ENCODE results near the gene SCAI.
"Not testable (repeated sequence)": the region's sequence is repeated elsewhere in the genome, so short reads cannot be mapped to it uniquely, and the experiment has no call there.

SCAI gene

DNA sequence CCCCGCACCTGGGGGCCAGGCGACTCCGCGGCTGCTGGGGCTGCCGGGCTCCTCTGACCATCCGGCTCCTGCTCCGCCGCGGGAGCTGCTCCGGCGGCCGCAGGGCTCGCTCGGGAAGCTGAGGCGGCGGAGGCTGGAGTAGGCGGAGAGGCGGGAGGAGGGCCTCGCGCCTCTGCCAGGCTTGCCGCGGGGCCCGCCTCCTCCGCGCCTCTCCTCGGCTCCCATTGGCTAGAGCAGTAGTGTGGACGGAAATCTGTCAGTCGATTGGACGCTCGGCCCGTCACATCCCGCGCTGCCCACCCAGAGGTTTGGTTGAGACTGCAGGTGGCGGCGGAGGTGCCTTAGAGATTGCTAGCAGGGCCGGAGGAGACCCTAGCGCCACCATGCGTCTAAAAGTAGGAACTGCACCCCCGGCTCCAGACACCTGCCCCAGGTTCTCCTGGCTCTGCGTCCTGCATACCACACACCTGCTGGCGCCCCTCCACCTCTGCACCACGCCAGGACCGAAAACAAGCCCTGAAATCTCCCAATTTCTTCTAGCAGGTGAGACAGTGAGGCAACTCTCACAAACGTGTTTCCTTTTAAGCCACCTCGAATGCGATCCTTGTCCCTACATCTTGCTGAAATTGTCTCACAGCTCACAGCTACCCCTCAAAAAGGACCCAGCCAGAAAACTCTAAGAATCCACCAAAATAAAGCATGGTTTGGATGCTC is at the start of gene SCAI:
Gene SCAI, minus strand, starts transcription at position 152 of the 714 bp plus-strand sequence. Its CDS starts 91 bp downstream, at position 61.
- peak; percentile 98 for DNase-seq

DNA sequence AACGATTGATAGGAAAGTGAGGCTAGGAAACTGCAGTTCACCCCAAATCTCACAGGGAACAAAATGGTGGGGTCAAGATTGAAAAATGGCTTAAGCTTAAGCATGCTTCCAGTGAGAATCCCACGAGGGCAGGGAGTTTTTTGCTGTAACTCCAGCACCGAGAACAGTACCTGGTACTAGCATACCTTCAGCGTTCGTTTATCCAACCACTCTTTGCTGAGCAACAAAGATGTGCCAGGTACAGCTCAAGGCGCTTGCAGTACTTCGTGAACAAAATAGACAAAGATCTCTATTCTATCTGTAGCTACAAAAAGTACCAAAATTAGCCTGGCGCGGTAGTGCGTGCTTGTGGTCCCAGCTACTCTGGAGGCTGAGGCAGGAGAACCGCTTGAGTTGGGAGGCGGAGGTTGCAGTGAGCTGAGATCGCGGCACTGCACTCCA is 47.1 kb upstream of the SCAI start:
- DNase-seq = no peak

DNA sequence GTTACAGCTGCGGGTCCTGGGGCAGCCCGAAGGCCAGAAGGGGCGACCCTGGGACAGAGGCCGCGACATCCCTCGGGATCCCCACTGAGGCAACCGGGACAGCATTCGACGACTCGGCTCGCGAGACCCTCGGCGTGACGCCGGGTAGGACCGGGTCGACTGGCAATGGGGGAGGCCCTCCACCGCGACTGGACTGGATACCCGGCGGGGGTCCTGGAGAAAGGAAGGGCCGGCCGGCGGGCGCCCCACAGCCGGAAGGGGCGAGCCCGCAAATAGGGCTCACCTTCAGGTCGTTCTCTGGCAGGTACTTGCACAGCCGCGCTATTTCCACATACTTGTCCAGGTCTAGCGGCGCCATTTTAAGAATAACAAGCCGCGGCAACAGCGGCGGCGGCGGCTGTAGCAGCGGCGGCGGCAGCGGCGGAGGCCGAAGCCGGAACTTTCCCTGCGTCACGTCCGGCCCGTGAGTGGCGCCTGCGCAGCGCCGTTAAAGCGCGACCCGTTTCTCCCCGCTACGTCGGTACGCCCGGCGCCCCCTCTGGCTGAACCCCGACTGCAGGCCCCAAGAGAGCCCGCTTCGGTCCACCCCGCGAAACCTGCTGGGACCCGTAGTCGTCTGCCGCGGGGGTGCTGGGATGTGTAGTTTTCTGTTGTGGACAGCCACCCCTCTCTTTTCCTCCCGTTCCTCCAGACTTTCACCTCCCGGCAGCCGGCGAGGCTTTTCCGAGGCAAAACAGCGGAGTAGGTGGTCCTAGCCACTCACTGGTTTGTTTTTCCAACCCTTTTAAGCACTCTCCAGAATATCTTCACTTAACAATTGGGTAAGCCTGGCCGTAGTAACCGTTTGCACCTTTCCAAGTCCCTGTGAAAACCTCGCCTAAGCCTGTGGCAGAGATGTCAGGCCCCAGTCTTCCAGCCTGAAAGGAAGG is 46.3 kb upstream of the SCAI start, which contains the start of gene PPP6C:
Gene PPP6C, minus strand, starts transcription at position 443 of the 929 bp plus-strand sequence. Its CDS starts 85 bp downstream, at position 358.
- peak; percentile 93 for DNase-seq

DNA sequence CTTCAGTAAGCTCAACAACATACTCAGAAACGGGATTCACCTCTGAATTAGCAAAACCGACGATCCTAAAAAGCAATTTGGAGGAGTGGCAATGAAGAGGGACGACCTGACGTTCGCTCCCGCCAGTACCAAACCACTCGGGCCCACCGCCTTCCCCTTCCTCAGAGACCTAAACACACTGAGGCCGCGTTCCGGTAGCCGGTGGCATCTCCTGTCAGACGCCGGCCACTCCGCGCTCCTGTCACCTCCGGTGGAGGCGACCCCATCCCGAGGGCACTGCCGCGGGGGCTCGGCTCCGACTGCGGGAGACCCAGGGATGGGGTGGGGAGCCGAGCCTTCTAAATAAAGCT is 45.7 kb upstream of the SCAI start:
- DNase-seq = no peak

DNA sequence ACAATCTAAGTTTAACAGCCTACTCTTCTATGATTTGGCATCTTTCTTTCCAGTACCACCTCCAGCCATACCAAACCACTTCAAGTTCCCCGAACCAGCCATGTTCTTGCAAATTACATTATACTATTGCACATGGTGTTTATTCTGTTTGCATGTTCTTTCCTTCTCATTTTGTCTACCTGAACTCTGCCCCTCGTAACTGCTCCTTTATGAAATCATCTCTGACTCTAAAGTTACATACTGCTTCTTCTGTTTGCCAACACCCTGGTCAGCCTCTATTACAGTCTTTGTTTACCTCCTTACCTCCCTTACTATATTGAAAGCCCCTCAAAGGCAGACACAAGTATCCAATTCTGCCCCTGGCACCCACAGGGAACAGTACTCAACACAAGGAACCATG is 40.2 kb upstream of the SCAI start:
- DNase-seq = no peak

DNA sequence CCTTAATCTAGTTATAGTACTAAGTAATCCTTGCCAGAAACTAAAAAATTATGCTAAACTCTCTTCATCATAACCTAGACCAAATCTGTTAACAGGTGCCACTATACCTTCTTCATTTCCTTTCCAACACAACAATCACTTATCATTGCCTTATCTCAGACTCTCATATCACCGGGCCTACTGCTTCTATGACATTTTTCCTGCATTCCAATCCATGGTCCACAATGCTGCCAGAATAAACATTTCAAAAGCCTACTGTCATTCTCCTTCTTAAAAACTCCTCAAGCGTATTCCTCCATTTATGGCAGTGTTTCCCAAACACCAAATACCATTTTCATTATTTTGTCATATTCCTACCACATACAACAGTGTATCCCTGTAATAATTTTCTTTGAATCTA is 39.7 kb upstream of the SCAI start:
- DNase-seq = no peak

DNA sequence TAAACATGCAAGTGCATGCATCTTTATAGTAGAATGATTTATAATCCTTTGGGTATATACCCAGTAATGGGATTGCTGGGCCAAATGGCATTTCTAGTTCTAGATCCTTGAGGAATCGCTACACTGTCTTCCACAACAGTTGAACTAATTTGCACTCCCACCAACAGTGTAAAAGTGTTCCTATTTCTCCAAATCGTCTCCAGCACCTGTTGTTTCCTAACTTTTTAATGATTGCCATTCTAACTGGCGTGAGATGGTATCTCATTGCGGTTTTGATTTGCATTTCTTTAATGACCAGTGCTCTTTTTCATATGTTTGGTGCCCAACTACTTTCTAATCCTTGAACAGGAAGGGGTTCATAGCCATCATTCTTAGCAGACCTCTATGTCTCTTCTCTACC is 38.4 kb upstream of the SCAI start:
- not testable (repeated sequence) for DNase-seq

DNA sequence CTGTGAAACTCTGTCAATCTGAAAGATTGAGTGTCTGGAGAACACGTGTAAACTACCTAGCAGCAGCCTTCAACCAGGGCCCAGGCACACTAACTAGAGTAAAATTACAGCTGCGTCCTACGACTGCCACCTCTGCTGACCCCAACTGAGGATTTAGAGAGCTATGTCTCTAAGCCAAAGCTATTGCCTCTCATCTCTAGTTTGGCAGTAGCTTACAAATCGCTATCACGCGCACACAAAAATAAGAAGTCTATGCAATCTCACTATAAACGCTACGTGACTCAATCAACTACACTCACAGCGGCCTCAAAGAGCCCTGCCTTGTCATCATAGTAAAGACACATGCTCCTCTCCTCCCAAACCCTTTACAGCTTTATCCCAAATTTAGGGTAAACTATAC is 37.5 kb upstream of the SCAI start:
- no peak for DNase-seq

DNA sequence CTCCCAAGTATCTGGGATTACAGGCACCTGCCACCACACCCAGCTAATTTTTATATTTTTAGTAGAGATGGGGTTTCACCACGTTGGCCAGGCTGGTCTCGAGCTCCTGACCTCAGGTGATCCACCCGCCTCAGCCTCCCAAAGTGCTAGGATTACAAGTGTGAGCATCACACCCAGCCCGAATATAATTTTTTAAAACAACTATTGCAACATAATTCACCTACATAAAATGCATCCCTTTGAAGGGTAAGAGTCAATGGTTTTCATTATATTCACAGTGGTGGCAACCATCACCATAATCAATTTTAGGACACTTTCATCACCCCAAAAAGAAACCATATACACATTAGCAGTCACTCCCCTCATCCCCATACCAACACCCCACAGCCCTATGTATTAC is 36.4 kb upstream of the SCAI start:
- not testable (repeated sequence) for DNase-seq

DNA sequence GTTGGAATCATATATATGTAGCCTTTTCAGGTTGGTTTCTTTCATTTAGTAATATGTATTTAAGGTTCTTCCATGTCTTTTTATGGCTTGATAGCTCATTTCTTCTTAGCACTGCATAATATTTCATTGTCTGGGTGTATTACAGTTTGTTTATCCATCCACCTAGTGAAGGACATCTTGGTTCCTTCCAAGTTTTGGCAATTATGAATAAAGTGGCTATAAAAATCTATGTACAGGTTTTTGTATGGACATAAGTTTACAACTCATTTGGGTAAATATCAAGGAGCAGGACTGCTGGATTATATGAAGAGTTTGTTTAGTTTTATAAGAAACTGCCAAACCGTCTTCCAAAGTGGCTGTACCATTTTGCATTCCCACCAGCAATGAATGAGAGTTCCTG is 34.6 kb upstream of the SCAI start:
- DNase-seq = no peak

DNA sequence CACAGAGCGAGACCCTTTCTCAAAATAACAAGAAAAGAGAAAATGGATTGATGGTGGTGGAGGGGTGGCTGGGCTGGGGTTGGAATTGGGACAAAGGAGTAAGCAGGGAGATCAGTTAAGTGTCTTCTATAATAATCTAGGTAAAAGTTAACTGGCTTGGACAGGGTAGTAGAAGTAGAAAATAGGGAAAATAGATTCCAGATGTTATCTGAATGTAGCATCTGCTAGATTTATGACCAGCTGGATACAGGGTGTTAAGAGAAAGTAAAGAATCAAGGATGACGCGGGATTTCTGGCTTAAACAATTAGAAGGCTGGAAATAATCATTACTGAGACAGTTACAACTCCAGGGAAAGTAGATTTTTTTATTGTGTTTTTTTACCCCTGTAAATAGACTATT is 33.3 kb upstream of the SCAI start:
- DNase-seq = no peak

DNA sequence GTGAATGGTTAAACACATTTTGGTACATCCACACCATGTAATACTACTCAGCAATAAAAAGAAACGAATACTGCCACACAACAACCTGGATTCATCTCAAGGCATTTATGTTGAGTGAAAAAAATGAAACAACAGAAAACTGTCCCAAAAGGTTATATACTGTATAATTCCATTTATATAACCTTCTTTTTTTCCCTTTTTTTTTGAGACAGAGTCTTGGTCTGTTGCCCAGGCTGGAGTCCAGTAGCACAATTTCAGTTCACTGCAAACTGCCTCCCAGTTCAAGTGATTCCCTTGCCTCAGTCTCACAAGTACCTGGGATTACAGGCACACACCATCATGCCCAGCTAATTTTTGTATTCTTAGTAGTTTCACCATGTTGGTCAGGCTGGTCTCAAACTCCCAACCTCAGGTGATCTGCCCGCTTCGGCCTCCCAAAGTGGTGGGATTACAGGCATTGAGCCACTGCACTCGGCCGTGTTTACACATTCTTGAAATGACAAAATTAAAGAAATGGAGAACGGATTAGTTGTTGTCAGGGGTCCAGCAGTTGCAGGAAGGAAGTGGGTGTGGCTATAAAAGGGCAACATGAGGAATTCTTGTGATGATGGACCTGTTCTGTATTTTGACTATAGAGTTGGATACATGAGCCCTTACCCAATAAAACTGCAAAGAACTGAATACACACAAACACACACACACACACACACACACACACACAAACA is 28.9 kb upstream of the SCAI start:
- no peak for DNase-seq

DNA sequence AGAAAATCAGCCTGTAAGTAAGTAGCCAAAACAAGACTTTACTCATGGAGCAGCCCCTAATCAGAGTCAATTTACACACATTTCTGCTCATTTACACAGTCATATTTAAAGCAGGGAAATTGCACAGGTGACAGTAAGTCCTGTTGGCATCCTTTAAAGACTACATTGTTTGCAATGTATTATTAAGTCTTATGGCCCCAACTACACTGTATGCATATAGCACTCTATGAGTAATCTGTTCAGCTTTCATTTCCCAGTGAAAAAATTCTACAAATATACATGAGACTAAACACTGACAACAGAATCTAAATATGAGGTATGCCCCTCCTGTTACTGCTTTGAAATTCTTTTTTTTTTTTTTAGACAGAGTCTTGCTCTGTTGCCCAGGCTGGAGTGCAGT is 26.6 kb upstream of the SCAI start:
- no peak for DNase-seq

DNA sequence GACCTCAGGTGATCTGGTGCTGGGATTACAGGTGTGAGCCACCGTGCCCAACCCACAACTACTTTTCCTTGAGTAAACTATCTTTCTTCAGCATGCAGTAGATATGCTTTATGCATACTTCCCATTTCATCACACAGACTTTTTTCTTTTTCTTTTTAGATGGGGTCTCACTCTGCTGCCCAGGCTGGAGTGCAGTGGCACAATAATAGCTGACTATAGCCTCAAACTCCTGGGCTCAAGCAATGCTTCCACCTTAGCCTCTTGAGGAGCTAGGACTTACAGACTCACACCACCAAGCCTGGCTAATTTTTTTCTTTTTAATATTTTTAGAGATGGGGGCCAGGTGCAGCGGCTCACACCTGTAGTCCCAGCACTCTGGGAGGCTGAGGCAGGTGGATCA is 23.4 kb upstream of the SCAI start:
- DNase-seq = no peak

DNA sequence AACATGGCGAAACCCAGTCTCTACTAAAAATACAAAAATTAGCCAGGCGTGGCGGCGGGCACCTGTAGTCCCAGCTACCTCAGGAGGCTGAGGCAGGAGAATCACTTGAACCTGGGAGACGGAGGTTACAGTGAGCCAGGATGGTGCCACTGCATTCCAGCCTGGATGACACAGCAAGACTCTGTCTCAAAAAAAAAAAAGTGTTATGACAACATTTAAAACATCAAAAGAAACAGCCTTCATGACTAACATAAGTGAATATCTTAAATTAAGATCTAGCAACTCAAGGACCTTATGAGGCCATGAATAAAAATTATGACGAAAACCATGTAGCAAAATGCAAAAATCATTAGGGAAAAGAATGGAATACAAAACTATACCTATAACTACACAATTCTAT is 19.6 kb upstream of the SCAI start:
- DNase-seq = not testable (repeated sequence)

DNA sequence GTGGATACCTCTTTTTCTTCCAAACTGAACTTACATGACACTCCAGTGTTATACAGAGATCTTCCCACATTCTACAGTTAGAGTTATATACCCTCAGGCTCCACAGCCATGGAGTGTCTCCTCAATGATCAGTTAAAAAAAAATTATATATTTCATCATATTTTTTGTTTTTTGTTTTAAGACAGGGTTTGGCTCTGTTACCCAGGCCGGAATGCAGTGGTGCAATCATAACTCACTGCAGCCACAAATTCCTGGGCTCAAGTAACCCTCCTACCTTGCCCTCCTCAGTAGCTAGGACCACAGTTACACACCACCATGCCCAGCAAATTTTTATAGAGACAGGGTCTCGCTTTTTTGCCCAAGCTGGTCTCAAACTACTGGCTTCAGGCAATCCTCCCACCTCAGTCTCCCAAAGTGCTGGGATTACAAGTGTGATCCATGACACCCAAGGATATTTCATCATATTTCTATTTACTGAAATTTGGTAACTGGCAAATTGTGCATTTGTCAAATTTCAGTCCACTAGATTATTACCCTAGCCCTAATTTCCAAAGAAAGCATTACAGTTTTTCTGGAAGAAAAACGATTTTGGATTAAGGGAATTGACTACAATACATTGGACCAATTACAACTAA is 18.1 kb upstream of the SCAI start:
- no peak for DNase-seq

DNA sequence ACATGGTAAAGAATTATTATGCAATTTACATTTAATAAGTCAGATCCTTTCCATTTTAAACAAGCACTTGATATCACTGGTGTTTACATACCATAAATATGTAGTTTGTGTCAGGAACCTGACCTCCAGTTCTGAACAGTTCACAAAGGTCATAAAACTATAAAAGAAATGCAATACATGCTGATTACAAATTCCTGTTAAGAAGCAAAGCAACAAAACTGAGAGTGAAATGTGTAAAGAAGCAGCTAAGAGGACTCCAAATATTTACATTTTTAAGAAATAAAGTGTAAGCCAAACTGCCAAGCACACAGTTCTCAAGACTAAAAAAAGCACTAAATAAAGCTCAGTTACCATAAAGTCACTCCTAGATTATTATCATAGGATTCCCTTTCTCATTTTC is 17.4 kb upstream of the SCAI start:
- no peak for DNase-seq

DNA sequence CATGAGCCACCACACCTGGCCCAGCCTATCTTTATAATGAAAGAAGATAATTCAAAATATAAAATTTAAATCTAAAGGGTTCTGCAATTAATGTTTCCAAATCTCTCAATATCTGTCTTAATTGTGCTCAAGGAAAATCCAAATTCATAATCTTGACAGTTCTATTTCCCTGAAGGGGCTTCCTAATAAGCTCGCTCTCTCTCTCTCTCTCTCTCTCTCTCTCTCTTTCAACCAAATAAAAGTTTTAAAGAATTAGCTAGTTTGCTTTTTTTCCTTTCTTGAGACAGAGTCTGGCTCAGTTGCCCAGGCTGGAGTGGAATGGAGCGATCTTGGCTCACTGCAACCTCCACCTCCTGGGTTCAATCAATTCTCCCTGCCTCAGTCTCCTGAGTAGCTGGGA is 13.2 kb upstream of the SCAI start:
- no peak for DNase-seq

DNA sequence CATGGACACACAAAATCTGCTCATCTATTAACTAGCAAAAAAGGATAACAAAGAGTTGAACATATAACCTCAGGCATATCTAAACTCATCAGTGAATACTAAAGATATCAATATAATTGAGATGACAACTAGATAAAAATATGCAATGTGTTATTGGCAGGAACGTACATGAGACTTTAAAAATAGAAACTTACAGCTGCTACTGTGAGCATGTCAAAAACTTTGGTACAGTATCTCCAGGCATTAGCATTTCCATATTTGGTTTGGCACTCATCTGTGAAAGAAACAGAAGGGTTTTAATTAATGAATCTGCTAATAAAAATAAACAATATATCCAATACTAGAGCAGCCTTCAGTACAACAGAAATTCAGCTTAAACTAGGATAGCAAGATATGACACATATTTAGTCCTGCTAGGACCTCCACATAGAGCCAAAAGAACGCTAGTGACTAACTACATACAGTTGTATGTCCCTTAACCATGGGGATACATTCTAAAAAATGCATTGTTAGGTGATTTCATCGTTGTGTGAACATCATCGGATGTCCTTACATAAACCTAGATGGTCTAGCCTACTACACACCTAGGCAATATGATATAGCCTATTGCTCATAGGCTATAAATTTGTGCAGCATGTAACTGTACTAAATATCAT is 10.5 kb upstream of the SCAI start:
- DNase-seq = no peak

DNA sequence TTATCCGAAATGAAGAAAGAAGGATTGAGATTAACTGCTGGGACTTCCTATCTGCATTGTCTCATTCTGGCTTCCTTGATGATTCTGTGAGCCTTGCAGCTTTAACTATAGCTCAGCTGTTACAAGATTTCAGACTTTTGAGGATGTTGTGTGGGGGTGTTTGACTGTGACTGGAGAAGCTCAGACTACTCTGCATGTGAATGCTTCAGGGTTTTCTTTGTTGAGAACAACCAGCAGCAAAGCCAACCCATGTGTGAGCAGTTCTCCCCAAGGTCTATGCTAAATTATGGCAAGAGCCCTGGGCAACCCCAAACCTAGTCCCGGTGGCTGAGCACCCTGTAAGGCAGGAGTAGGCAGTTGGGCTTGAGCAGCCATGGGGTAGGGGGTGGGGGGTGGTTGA is 8.4 kb upstream of the SCAI start:
- DNase-seq = no peak

DNA sequence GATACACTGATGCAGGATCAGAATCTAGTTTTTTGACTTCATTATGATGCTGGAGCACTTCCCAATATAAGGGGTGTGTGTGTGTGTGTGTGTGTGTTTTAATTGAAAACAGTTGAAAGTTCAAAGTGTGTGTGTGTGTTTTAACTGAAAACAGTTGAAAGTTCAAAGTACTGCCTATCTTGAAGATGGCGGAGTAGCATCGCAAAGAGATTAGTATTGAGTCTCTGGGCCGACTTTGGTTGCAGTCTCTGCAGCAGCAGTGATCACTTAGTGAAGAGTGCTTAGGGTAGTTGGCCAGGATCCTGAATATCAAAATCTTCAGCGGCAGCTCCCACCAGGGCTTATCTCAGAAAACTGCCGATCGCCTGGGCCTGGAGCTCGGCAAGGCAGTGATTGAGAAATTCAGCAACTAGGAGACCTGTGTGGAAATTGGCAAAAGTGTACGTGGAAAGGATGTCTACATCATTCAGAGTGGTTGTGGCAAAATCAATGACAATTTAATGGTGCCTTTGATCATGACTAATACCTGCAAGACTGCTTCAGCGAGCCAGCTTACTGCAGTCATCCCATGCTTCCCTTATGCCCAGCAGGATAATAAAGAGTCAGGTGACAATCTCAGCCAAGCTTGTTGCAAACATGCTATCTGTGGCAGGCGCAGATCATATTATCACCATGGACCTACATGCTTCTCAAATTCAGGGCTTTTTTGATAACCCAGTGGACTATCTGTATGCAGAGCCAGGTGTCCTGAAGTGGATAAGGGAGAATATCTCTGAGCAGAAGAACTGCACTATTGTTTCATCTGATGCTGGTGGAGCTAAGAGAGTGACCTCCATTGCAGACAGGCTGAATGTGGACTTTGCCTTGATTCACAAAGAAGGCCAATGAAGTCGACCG is 7.3 kb upstream of the SCAI start:
- no peak for DNase-seq

Data from MV-4-11 (cell line).